ENCODE data around the gene CCDC68.
"Not testable (repeated sequence)": the region's sequence is repeated elsewhere in the genome, so short reads cannot be mapped to it uniquely, and the experiment has no call there.

CCDC68 gene

DNA sequence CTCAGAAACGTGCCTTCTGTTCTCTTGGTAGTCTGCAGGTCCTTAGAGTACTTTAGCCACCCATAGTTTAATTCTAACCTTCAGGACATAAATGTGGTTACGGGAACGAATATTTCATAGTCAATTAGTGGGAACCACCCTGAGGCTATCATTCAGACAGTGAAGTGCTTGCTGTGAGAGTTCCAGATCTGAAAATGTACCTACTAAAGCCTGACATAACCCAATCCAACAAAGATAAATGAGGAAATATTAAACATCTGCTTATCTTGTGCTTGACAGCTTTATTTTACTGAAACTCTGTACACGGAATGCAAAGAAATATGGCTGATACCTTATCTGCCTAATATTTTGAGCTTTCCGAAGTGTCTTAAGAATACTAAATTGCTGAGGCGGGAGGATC lies 88.0 kb downstream of the CCDC68 start:
- DNase-seq, result no peak

DNA sequence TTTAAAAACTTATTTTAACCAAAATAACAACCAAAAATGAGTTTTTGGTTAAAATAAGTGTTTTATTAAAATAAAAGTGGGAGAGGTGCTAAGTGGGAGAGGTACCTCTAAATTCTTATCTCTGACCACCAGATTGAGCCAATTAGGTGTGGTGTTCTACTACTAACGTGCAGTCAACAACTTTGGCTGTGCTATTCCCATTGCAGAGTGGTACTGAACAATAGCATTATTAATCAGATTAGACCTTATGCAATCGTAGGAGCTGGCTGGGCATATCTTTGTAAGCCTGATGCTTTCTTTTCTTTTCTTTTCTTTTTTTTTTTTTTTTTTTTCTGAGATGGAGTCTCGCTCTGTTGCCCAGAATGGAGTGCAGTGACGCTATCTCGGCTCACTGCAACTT lies 92.1 kb downstream of the CCDC68 start:
- DNase-seq, result no peak

DNA sequence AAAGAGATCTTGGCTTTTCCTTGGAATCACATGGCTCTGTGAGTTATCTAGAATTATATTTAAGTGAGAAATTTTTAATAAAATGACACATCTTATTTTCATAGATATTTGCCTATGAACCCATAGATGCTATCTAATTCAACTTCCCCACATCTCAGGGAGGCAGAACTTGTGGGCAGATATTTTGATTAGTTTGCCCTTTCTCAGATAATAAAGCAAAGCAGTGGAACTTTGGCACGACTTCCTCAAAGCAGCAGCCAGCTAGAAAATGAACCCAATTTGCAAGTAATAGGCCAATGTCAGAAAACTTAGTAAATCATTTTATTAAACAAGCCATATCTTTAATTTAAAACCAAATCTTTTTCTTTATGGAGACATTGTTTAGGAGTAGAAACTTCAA lies 98.3 kb downstream of the CCDC68 start:
- no peak for DNase-seq

DNA sequence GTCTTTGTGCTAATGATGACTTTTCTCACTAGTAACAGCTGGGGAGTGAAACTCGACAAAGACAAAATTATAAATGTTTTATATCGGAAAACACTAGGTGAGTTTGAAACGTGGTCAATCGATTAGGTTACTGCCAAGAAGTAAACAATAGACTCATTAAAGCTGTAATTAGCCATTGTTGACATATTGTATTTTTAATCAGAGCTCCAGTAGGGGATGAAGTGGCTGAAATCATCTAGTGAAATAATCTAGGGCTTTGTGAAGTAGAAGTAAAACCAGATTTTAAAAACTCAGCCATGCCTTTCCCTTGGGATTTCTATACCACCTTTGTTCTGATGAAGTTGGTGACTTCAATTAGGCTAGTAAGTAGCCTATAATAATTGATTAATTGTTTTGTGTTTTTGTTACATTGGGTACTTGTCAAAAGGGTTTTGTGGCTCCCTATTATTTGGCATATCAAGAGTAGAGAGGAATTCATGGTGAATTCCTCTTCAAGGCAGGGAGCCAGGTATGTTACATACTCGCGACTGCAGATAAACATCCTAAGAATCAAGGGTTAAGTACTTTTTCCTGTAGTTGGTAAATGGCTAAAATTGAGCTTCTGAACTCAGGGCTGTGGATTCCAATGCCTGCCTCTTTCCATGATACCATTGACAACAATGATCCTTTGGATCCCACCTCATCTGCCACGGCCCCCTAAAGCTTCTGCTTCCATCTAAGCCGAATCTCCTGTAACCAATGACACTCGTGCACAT lies 99.4 kb downstream of the CCDC68 start:
- no peak for DNase-seq

DNA sequence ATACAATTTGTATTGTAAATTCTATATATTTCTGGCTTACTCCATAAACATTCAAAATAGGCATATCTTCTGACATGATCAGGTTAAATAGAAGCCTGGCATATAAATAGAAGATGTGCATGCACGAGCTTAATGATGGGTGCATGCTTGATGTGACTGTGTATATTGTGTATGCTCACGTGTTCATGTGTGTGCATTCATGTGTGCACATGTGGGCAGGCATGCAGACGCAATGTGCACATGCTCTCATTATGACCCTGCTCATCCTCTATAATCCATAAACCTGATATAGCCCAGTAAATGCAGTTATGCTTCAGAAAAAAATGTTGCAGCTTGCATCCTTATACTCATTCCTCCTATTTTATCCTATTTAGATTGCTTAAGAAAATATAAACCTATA lies 101.8 kb downstream of the CCDC68 start:
- no peak for DNase-seq

GRCh38 chr18:54856105-54856646 lies 103.1 kb downstream of the CCDC68 start:
- DNase-seq, result no peak

DNA sequence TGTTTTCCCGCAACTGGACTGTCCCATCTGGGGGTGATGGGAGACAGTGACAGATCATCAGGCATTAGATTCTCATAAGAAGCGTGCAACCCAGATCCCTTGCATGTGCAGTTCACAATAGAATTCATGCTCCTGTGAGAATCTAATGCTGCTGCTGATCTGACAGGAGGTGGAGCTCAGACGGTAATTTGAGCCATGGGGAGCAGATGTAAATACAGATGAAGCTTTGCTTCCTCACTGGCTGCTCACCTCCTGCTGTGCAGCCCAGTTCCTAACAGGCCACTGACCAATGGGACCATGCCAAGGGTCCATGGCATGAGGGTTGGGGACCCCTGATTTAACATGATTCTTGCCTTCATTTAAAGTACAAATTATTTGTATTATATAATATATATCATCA lies 104.2 kb downstream of the CCDC68 start:
- DNase-seq, result not testable (repeated sequence)

DNA sequence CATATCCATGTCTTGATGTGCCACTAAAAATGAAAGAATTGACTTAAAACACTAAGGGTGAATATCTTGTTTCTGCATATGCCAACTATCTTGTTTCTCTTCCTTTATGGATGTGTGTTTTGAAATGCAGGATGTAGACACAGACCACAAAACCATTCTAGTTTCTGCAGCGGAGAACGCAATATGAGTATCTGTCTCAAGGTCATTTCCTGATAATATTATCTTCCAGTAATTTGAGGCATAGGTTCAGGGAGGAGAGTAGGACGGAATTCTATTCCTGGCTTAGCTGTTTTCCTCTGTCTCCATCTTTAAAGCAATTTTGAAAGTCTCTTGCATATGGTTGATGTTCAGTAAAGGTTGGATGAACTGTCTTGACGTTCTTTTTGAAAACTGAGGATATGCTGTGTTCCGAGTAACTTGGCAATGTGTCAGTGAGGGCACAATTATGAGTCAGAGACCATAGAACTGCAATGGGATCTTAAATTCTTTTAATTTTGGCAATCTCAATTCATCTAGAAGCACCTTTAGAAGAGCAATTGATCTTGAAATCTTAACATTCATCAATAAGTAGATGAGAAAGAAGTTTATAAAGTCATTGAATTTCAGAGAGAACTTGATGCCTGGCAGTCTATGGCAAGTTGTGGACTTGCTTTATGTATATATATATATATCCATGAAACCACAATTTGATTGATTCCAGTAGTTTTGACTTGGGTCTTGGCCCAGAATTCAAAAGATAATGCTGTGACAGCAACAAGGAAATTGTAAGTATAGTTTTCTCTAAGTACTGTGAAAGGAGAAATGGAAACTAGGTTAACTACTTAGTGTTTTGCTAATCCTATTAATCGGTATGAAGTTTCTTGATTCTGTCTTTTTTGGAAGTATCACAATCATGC lies 106.2 kb downstream of the CCDC68 start:
- peak; percentile 39 for DNase-seq

Measured in activated CD4-positive, alpha-beta T cell treated with anti-CD3 and anti-CD28 coated beads, Interleukin-2, Interleukin-6, amounts not matched to agents 100 ng/mL and 50 ng/mL, durations not matched to agents 16 hours and 8 hours (primary cell).